HepG2 (cell line): ENCODE results near the gene MIEF2. TPM values are rescaled to one million over a fixed set of nuclear protein-coding genes. Genes with fewer than 3 reads are reported as not detected.

ENCODE experiments used
- ASH2L ChIP-seq: fragments of 300-600, 200-600 bp; sonication (generic); IDR thresholded peaks from 2 replicates; pipeline ENCODE4 v1.7.0; 2017; ENCODE audit warnings: low read depth, mild to moderate bottlenecking, moderate library complexity, mixed read lengths, low read length; ENCODE audit not compliant: insufficient read length
- KDM3A ChIP-seq: IDR thresholded peaks from 2 replicates; pipeline ENCODE4 v1.6.1; 2018; ENCODE audit warnings: low read depth, missing compliant biosample characterization
- KIAA2018 ChIP-seq: sonication (generic); formaldehyde crosslinking; IDR thresholded peaks from 2 replicates; pipeline ENCODE4 v1.5.0; 2020; ENCODE audit warnings: mild to moderate bottlenecking, missing genetic modification reagents, borderline replicate concordance
- KLF16 ChIP-seq, 2 experiments: sonication (generic) in 1 of 2; formaldehyde crosslinking in 1 of 2; IDR thresholded peaks; 2 replicates each; pipeline versions ENCODE4 v1.6.1 to v1.8.0; 2016 to 2023; ENCODE audit warnings: missing genetic modification reagents in 2 of 2, missing compliant biosample characterization in 1 of 2
- MTF2 ChIP-seq: sonication (generic); formaldehyde crosslinking; IDR thresholded peaks from 2 replicates; pipeline ENCODE4 v1.5.0; 2020; ENCODE audit warnings: missing genetic modification reagents, borderline replicate concordance
- NFKBIZ ChIP-seq: IDR thresholded peaks from 2 replicates; pipeline ENCODE4 v1.6.1; 2018; ENCODE audit warnings: missing genetic modification reagents, missing compliant biosample characterization
- NR2F2 ChIP-seq: IDR thresholded peaks from 2 replicates; pipeline ENCODE4 v1.6.1; 2012; ENCODE audit warnings: low read depth, inconsistent platforms, borderline replicate concordance
- PHB2 ChIP-seq: fragments of 450-650 bp; IDR thresholded peaks from 2 replicates; pipeline ENCODE4 v1.6.1; 2018; ENCODE audit not compliant: partially characterized antibody
- RARG ChIP-seq: sonication (generic); formaldehyde crosslinking; IDR thresholded peaks from 2 replicates; pipeline ENCODE4 v1.4.0; 2020; ENCODE audit warnings: low read depth, mild to moderate bottlenecking, missing genetic modification reagents
- RERE ChIP-seq: IDR thresholded peaks from 2 replicates; pipeline ENCODE4 v1.6.1; 2016; ENCODE audit warnings: low read depth, missing genetic modification reagents, missing compliant biosample characterization
- TBX3 ChIP-seq: fragments of 450-650 bp; IDR thresholded peaks from 2 replicates; pipeline ENCODE4 v1.6.1; 2017; ENCODE audit warnings: antibody characterized with exemption, mild to moderate bottlenecking, inconsistent platforms, borderline replicate concordance
- ZNF367 ChIP-seq: sonication (generic); formaldehyde crosslinking; IDR thresholded peaks from 2 replicates; pipeline ENCODE4 v1.4.0; 2020; ENCODE audit warnings: missing genetic modification reagents, borderline replicate concordance
- ZNF768 ChIP-seq: sonication (generic); formaldehyde crosslinking; IDR thresholded peaks from 2 replicates; pipeline ENCODE4 v1.4.0; 2020; ENCODE audit warnings: missing genetic modification reagents
- polyA plus RNA-seq, 8 experiments: library from polyadenylated mRNA; depleted of rRNA in 3 of 8; stranded (reverse) in 7 of 8; unstranded in 1 of 8; fragments of >200 nt; fragmentation: Illumina TruSeq in 4 of 8; extraction: Trizol in 4 of 8; gene quantifications; 2 replicates each; pipeline versions ENCODE4 v1.2.1 to v1.2.3, GENCODE V29; 2011 to 2016; ENCODE audit warnings: low read depth in 4 of 8, missing spikeins in 1 of 8, mixed read lengths in 1 of 8; ENCODE audit not compliant: insufficient read depth in 1 of 8
- total RNA-seq, 5 experiments: library from RNA; depleted of rRNA; stranded (reverse); fragments of >200 nt; fragmentation: Illumina TruSeq; extraction: Trizol; gene quantifications; 2 replicates each; pipeline ENCODE4 v1.2.3, GENCODE V29; 2016; ENCODE audit warnings: low read depth in 1 of 5

MIEF2 gene
- total and polyA plus RNA-seq, 2 of the 13 experiments (the other 11 are each of a cell fraction or from before 2014, with no cell fraction given), result 6.0 to 8.0 TPM

GRCh38 chr17:18309202-18309601 is 48.7 kb downstream of the MIEF2 start (continued):
- no peak for TF ChIP-seq KIAA2018
- TF ChIP-seq ZNF367 (CRISPR knock-in tag), result no peak
- no peak for TF ChIP-seq ZNF768 (CRISPR knock-in tag)
- no peak for TF ChIP-seq RARG (CRISPR knock-in tag)
- no peak for TF ChIP-seq KLF16 (CRISPR knock-in tag; IDR thresholded peaks at IDR 0.05)
- TF ChIP-seq TBX3, result no peak
- TF ChIP-seq NR2F2, result no peak
- TF ChIP-seq RERE (CRISPR knock-in tag), result no peak
- TF ChIP-seq NFKBIZ (CRISPR knock-in tag), result no peak
- no peak for TF ChIP-seq MTF2 (CRISPR knock-in tag)
- no peak for TF ChIP-seq ASH2L
- no peak for TF ChIP-seq PHB2
- no peak for TF ChIP-seq KDM3A (CRISPR knock-in tag)
